Measurements from ENCODE around the gene THG1L. TPM values are rescaled to one million over a fixed set of nuclear protein-coding genes. Genes with fewer than 3 reads are reported as not detected.
A peak's percentile ranks its signal among the peaks of the same experiment; 100 is the strongest.
"Not testable (repeated sequence)": the region's sequence is repeated elsewhere in the genome, so short reads cannot be mapped to it uniquely, and the experiment has no call there.

The THG1L gene
- total RNA-seq, 6 donors from 2014 or later, result 2.1 to 12.6 (median 9.1) TPM

DNA sequence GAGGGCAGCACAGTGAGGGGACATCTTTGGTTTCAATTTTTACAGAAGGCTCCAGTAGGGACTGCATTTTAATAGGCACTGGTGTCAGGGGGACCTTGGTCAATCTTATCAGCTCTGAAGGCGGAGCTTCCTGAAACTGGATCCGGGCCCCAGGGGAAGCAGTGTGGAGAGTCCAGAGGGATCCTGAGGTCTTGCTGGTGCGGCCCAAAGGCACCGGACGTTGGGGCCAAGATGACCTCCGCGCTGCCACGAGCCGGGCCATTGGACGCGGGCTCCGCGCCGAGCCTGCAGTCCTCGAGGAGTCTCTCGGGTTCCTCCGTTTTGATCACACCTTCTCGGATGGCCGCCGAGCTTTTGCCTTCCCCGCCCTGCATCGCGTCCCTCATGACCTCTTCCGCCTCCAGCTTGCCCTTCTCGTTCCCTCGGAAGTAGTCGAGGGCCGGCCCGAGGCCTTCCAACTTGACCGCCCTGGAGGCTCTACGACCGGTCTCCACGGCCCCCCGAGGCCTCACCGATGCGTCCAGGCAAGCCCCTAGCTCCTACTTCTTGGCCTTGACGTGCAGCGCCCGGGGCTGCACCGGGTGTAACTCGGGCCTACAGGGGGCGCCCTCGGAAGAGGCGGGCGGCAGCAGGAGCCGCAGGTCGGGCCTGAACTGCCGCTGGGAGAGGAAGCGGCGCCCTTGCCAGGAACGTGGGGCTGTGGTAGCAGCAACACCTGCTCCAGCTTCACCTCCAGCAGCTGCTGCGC is 41.1 kb upstream of the THG1L start:
- H3K27me3 ChIP-seq, result no peaks in the 10 kb centered on the region

DNA sequence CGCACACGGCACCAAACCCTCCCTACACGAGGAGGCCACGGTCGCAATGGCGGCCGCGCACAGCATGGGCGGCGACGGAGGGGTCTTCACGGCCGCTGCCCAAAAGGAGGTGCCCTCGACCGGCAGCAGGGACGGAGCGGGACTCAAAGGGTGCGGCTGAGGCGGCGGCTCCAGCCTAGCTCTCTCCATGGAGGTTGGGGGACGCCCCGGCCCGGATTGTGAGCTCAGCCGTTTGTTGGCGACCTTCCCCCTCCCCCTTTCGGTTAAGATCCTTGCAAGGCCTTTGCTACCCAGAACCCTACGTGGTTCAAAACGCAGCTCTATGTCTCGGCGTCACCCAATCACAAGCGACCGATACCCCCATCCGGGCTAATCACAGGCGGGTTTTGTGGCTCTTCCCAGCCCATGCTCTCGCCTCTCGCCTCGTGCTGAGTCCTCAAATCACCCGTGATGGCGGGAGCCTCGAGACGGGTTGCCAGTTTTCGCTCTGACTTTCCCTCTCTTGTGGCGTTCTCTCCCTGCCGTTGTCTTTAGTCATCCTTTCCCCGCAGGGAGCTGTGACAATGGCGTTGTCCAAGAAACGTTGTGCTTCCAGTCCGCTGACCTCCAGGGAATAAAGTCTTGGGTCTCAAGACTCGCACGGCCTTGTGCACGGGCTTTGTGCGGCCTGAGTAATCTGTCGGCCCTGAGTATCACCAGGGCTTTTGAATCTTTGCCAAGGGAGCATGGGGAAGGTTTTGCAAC is 40.4 kb upstream of the THG1L start:
- 78 to 87% methylated on average over 27 to 50 of the region's 53 CpGs for WGBS, 2 donors
- DNase-seq, result peak in 1 of 2 donors; percentile 75
- no peak for TF ChIP-seq POLR2A (IDR thresholded peaks at IDR 0.05)
- no peak for TF ChIP-seq POLR2AphosphoS5 (IDR thresholded peaks at IDR 0.05)
- TF ChIP-seq EP300 (IDR thresholded peaks at IDR 0.05), result no peak
- TF ChIP-seq, protein P1, sequence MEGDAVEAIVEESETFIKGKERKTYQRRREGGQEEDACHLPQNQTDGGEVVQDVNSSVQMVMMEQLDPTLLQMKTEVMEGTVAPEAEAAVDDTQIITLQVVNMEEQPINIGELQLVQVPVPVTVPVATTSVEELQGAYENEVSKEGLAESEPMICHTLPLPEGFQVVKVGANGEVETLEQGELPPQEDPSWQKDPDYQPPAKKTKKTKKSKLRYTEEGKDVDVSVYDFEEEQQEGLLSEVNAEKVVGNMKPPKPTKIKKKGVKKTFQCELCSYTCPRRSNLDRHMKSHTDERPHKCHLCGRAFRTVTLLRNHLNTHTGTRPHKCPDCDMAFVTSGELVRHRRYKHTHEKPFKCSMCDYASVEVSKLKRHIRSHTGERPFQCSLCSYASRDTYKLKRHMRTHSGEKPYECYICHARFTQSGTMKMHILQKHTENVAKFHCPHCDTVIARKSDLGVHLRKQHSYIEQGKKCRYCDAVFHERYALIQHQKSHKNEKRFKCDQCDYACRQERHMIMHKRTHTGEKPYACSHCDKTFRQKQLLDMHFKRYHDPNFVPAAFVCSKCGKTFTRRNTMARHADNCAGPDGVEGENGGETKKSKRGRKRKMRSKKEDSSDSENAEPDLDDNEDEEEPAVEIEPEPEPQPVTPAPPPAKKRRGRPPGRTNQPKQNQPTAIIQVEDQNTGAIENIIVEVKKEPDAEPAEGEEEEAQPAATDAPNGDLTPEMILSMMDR (IDR thresholded peaks at IDR 0.05), result no peak
- Histone ChIP-seq H3K4me1 (no peaks in the 10 kb centered on the region), H3K36me3 (no peaks in the 10 kb centered on the region), H3K9me3 (no peaks in the 10 kb centered on the region), H3K27ac (no peak overlapping the region), H3K27me3 (no peaks in the 10 kb centered on the region), H3K4me3 (peak overlapping the region in 1 of 4 donors; percentile 26)
- ATAC-seq (ENCODE audit: low FRiP score in 2 of 2), result no peak

More for the DNA sequence above, 41.1 kb upstream of the THG1L start:
- Histone ChIP-seq H3K4me3 (peak overlapping the region in 1 of 4 donors; percentile 26), H3K27ac (no peak overlapping the region), H3K9me3 (no peaks in the 10 kb centered on the region), H3K4me1 (no peaks in the 10 kb centered on the region), H3K36me3 (no peaks in the 10 kb centered on the region)
- ATAC-seq (ENCODE audit: low FRiP score in 2 of 2) (peak; percentile 19 to 46), DNase-seq (peak in 1 of 2 donors; percentile 79)
- WGBS, 2 donors, result 73 to 84% methylated on average over 42 to 45 of the region's 52 CpGs
- TF ChIP-seq POLR2A (IDR thresholded peaks at IDR 0.05) (no peak), EP300 (IDR thresholded peaks at IDR 0.05) (no peak), POLR2AphosphoS5 (IDR thresholded peaks at IDR 0.05) (no peak)
- TF ChIP-seq, protein P1 (IDR thresholded peaks at IDR 0.05), result no peak

DNA sequence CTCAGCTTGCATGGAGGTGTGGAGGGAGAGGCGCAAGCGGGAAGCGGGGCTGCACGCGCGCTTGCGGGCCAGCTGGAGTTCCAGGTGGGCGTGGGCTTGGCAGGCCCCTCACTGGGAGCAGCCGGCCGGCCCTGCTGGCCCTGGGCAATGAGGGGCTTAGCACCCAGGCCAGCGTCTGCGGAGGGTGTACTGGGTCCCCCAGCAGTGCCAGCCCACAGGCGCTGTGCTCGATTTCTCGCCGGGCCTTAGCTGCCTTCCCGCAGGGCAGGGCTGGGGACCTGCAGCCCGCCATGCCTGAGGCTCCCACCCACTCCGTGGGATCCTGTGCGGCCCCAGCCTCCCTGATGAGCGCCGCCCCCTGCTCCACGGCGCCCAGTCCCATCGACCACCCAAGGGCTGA is 37.4 kb upstream of the THG1L start:
- not testable (repeated sequence) for H3K27ac ChIP-seq; H3K9me3 ChIP-seq; H3K36me3 ChIP-seq; ATAC-seq (ENCODE audit: low FRiP score in 2 of 2); H3K4me3 ChIP-seq; H3K4me1 ChIP-seq; H3K27me3 ChIP-seq
- WGBS, 2 donors, result 96% methylated on average over 7 of the region's 25 CpGs; no CpG with 5 or more reads in 1 of the 2 donors
- peak in 1 of 2 donors; percentile 78 for DNase-seq

DNA sequence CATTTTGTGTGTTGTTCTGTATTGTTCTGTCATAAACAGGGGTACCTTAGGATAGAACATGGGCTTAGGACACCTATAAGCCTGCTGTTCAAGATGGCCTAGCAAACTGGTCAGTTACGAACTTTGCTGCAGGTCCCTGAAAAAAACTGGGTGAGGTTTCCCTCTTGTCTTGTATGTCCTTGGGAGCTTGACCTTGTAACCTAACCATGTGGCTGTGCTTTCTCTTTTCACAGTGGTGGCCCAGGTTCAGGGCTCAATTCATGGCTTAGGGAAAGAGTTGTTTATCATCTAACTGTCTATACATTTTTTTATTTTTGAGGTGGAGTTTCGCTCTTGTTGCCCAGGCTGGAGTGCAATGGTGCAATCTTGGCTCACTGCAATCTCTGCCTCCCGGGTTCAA is 35.1 kb upstream of the THG1L start:
- not testable (repeated sequence) for H3K27me3 ChIP-seq; ATAC-seq (ENCODE audit: low FRiP score in 2 of 2); H3K36me3 ChIP-seq; H3K27ac ChIP-seq; H3K4me3 ChIP-seq; H3K4me1 ChIP-seq; DNase-seq
- peaks cover 4 to 12% (median 8%) of the 10 kb centered on the region in 4 donors for H3K9me3 ChIP-seq
- WGBS, 2 donors, result 96% methylated on average over 3 of the region's 3 CpGs

DNA sequence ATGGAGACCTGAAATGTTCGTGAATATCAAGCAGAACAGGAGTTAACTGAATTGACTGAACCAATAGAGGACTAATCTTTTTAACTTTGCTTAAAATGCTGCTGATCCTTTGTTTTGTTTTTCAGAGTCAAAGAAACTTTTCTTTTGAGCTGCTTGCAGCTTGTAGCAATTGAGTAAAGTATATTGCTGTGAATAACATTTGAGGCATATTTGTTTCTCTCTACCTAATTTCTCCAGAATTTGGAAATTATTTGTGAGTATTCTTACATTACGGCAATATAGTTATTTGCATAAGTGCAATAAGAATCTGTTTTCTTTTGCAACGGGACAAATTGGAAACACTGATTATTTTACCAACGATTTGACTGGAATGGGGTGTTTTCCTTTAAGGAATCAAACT is 32.5 kb upstream of the THG1L start:
- not testable (repeated sequence) for H3K36me3 ChIP-seq; H3K27ac ChIP-seq; H3K4me3 ChIP-seq; H3K27me3 ChIP-seq; H3K4me1 ChIP-seq; ATAC-seq (ENCODE audit: low FRiP score in 2 of 2); DNase-seq
- H3K9me3 ChIP-seq, result peaks cover 4 to 12% (median 8%) of the 10 kb centered on the region in 4 donors
- 71 to 93% methylated on average over 4 of the region's 4 CpGs for WGBS, 2 donors

DNA sequence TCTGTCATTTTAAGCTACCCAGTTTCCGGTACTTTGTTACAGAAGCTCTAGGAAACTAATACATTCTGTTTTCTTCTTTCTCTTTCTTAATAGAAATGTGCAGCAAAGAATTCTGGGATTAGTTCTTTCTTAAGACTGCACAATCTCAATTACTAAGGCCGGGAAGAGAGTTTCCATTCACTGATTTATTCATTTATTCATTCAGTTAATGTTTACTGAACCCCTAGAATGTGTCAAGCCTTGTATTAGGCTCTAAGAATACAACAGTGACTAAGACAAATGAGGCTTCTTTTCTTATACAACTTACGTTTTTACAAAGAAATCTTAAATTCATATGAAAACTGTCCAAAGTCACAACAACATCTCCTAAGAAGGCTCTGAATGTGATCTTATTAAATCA is 27.5 kb upstream of the THG1L start:
- DNase-seq, result no peak
- ATAC-seq (ENCODE audit: low FRiP score in 2 of 2), result no peak
- Histone ChIP-seq H3K4me1 (no peaks in the 10 kb centered on the region), H3K27me3 (no peaks in the 10 kb centered on the region), H3K4me3 (no peak overlapping the region), H3K27ac (no peak overlapping the region), H3K9me3 (peaks cover 0 to 7% (median 3%) of the 10 kb centered on the region in 4 donors), H3K36me3 (no peaks in the 10 kb centered on the region)
- 70 to 90% methylated on average over 3 of the region's 3 CpGs for WGBS, 2 donors
- TF ChIP-seq EP300 (IDR thresholded peaks at IDR 0.05) (no peak), POLR2AphosphoS5 (IDR thresholded peaks at IDR 0.05) (no peak), POLR2A (IDR thresholded peaks at IDR 0.05) (no peak)

All from upper lobe of left lung (tissue), 6 donors.